Measurements from ENCODE around the gene TRIM37. TPM values are rescaled to one million over a fixed set of nuclear protein-coding genes. Genes with fewer than 3 reads are reported as not detected.

Gene TRIM37
- total and polyA plus RNA-seq, 4 donors, result 5.4 to 12.9 (median 8.1) TPM

- H3K4me3 ChIP-seq (ENCODE audit: low read depth in 1 of 3, low read length in 3 of 3), result no peak overlapping the region
- no peak overlapping the region for H3K27ac ChIP-seq (ENCODE audit: low read depth in 1 of 2, low read length in 2 of 2)
- no peak for DNase-seq (ENCODE audit: low spot score)
- peaks cover 0 to 3% (median 0%) of the 10 kb centered on the region in 4 donors for H3K4me1 ChIP-seq (ENCODE audit: control insufficient read depth in 4 of 4, insufficient read depth in 4 of 4, low read length in 3 of 4)
- H3K9me3 ChIP-seq (ENCODE audit: control insufficient read depth in 4 of 4, low read length in 3 of 4), result no peaks in the 10 kb centered on the region
- H3K27me3 ChIP-seq (ENCODE audit: control insufficient read depth in 4 of 4, insufficient read depth in 4 of 4, low read length in 3 of 4), result no peaks in the 10 kb centered on the region
- TF ChIP-seq, protein P1, sequence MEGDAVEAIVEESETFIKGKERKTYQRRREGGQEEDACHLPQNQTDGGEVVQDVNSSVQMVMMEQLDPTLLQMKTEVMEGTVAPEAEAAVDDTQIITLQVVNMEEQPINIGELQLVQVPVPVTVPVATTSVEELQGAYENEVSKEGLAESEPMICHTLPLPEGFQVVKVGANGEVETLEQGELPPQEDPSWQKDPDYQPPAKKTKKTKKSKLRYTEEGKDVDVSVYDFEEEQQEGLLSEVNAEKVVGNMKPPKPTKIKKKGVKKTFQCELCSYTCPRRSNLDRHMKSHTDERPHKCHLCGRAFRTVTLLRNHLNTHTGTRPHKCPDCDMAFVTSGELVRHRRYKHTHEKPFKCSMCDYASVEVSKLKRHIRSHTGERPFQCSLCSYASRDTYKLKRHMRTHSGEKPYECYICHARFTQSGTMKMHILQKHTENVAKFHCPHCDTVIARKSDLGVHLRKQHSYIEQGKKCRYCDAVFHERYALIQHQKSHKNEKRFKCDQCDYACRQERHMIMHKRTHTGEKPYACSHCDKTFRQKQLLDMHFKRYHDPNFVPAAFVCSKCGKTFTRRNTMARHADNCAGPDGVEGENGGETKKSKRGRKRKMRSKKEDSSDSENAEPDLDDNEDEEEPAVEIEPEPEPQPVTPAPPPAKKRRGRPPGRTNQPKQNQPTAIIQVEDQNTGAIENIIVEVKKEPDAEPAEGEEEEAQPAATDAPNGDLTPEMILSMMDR (IDR thresholded peaks at IDR 0.05; ENCODE audit: low read depth, low read length, missing input control), result no peak
- no peak for TF ChIP-seq SP1 (IDR thresholded peaks at IDR 0.05)
- TF ChIP-seq RXRA (IDR thresholded peaks at IDR 0.05), result no peak
- TF ChIP-seq FOXA2 (IDR thresholded peaks at IDR 0.05), result no peak
- TF ChIP-seq, protein P2, sequence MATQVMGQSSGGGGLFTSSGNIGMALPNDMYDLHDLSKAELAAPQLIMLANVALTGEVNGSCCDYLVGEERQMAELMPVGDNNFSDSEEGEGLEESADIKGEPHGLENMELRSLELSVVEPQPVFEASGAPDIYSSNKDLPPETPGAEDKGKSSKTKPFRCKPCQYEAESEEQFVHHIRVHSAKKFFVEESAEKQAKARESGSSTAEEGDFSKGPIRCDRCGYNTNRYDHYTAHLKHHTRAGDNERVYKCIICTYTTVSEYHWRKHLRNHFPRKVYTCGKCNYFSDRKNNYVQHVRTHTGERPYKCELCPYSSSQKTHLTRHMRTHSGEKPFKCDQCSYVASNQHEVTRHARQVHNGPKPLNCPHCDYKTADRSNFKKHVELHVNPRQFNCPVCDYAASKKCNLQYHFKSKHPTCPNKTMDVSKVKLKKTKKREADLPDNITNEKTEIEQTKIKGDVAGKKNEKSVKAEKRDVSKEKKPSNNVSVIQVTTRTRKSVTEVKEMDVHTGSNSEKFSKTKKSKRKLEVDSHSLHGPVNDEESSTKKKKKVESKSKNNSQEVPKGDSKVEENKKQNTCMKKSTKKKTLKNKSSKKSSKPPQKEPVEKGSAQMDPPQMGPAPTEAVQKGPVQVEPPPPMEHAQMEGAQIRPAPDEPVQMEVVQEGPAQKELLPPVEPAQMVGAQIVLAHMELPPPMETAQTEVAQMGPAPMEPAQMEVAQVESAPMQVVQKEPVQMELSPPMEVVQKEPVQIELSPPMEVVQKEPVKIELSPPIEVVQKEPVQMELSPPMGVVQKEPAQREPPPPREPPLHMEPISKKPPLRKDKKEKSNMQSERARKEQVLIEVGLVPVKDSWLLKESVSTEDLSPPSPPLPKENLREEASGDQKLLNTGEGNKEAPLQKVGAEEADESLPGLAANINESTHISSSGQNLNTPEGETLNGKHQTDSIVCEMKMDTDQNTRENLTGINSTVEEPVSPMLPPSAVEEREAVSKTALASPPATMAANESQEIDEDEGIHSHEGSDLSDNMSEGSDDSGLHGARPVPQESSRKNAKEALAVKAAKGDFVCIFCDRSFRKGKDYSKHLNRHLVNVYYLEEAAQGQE (IDR thresholded peaks at IDR 0.05), result no peak
- TF ChIP-seq, protein P3, sequence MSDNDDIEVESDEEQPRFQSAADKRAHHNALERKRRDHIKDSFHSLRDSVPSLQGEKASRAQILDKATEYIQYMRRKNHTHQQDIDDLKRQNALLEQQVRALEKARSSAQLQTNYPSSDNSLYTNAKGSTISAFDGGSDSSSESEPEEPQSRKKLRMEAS (IDR thresholded peaks at IDR 0.05), result no peak
- no peak for TF ChIP-seq NR2F2 (IDR thresholded peaks at IDR 0.05)
- TF ChIP-seq, protein P4, sequence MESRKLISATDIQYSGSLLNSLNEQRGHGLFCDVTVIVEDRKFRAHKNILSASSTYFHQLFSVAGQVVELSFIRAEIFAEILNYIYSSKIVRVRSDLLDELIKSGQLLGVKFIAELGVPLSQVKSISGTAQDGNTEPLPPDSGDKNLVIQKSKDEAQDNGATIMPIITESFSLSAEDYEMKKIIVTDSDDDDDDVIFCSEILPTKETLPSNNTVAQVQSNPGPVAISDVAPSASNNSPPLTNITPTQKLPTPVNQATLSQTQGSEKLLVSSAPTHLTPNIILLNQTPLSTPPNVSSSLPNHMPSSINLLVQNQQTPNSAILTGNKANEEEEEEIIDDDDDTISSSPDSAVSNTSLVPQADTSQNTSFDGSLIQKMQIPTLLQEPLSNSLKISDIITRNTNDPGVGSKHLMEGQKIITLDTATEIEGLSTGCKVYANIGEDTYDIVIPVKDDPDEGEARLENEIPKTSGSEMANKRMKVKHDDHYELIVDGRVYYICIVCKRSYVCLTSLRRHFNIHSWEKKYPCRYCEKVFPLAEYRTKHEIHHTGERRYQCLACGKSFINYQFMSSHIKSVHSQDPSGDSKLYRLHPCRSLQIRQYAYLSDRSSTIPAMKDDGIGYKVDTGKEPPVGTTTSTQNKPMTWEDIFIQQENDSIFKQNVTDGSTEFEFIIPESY (IDR thresholded peaks at IDR 0.05), result no peak
- TF ChIP-seq JUND (IDR thresholded peaks at IDR 0.05), result no peak
- TF ChIP-seq EGR1 (IDR thresholded peaks at IDR 0.05; ENCODE audit: low read depth in 2 of 2), result no peak
- no peak for TF ChIP-seq FOXA1 (IDR thresholded peaks at IDR 0.05)
- no peak for TF ChIP-seq GABPA (IDR thresholded peaks at IDR 0.05 in 1 of 2, conservative IDR thresholded peaks at IDR 0.05 in 1 of 2)
- no peak for TF ChIP-seq HNF4A (conservative IDR thresholded peaks at IDR 0.05)
- TF ChIP-seq ATF3 (IDR thresholded peaks at IDR 0.05), result no peak
- TF ChIP-seq YY1 (IDR thresholded peaks at IDR 0.05), result no peak
- no peak for TF ChIP-seq TAF1 (conservative IDR thresholded peaks at IDR 0.05)
- TF ChIP-seq HNF4G (IDR thresholded peaks at IDR 0.05), result no peak
- WGBS, result 96% methylated on average over 2 of the region's 2 CpGs
- no peak overlapping the region for H3K9ac ChIP-seq (ENCODE audit: low read depth in 1 of 2, low read length in 2 of 2)
- H3K36me3 ChIP-seq (ENCODE audit: control insufficient read depth in 4 of 4, insufficient read depth in 3 of 4, low read depth in 1 of 4, low read length in 3 of 4), result peaks cover 0 to 9% (median 3%) of the 10 kb centered on the region in 4 donors
These were observed 81.8 kb downstream of the TRIM37 start for GRCh38 chr17:59024916-59025315.

Measured in liver (tissue), 9 donors.